Mucosa of stomach (tissue), 1 donor: ENCODE results near the gene CDH2.

Experiments used
- H3K27me3 ChIP-seq: one replicate; pipeline ENCODE4 v1.7.0; 2013; ENCODE audit warnings: mild to moderate bottlenecking, low read length; ENCODE audit not compliant: control insufficient read depth, insufficient read depth
- H3K36me3 ChIP-seq: one replicate; pipeline ENCODE4 v1.7.0; 2013; ENCODE audit warnings: low read length; ENCODE audit not compliant: control insufficient read depth, insufficient read depth
- H3K4me1 ChIP-seq: one replicate; pipeline ENCODE4 v1.7.0; 2013; ENCODE audit warnings: mild to moderate bottlenecking, low read length; ENCODE audit not compliant: control insufficient read depth, insufficient read depth
- H3K4me3 ChIP-seq: one replicate; pipeline ENCODE4 v1.7.0; 2013; ENCODE audit warnings: low read length
- H3K9ac ChIP-seq: one replicate; pipeline ENCODE4 v1.7.0; 2013; ENCODE audit warnings: mild to moderate bottlenecking, low read length, moderate library complexity
- H3K9me3 ChIP-seq: one replicate; pipeline ENCODE4 v1.7.0; 2013; ENCODE audit warnings: mild to moderate bottlenecking, low read length, moderate library complexity; ENCODE audit not compliant: control insufficient read depth
- donor health status: Pancreatic carcinoma.

The CDH2 gene

DNA sequence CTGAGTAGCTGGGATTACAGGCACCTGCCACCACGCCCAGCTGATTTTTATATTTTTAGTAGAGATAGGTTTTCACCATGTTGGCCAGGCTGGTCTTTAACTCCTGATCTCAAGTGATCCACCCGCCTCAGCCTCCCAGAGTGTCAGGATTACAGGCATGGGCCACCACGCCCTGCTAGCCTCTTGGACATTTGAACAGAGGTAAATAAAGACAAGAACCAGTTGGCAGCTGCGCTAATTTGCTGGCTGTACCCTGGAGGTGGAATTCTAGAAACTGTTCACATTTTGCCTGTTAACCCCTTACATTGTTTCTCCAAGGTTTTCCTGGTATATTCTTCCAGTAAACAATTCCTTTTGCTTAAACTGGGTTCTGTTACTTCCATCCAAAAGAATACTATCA lies 132.9 kb downstream of the CDH2 start:
- Histone ChIP-seq H3K9me3 (no peaks in the 10 kb centered on the region), H3K27me3 (no peaks in the 10 kb centered on the region), H3K4me1 (no peaks in the 10 kb centered on the region), H3K36me3 (no peaks in the 10 kb centered on the region), H3K4me3 (no peak overlapping the region), H3K9ac (no peak overlapping the region)

DNA sequence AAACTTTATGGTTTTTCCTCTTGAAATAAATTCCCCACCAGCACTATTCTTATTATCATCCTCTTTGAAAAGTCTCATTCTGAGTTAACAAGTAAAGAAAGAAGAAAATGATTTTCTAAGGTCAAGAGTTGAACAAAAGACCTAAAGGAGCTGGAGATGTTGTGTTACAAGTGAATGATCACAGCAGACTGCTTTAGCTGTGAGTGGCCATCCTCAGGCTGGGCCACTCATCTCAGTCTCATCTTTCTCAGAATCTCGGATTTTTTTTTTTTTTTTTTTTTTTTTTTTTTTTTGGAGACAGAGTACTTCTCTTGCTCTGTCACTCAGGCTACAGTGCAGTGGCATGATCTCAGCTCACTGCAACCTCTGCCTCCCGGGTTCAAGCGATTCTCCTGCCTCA lies 133.3 kb downstream of the CDH2 start:
- no peak overlapping the region for H3K4me3 ChIP-seq
- H3K9me3 ChIP-seq: no peaks in the 10 kb centered on the region
- no peak overlapping the region for H3K9ac ChIP-seq
- H3K27me3 ChIP-seq: no peaks in the 10 kb centered on the region
- no peaks in the 10 kb centered on the region for H3K4me1 ChIP-seq
- H3K36me3 ChIP-seq: no peaks in the 10 kb centered on the region

DNA sequence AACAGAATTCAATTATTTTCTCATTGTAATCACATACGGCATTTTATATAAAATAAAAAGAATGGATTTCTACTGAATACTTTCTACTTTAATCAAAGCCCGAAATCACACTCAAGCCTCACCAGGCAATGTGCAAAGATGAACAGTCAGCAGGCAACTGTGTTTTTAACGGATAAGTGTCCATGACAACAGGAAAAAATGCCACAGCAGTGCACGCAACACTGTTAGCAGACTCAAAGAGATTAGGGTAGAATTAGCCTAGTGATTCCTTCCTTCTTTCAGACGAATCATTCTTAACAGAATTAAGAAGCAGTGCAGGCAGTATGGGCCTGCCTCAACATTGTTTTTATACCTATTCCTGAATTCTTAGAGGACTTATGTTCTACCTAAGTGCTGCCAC lies 135.6 kb downstream of the CDH2 start:
- H3K4me1 ChIP-seq: no peaks in the 10 kb centered on the region
- H3K36me3 ChIP-seq: no peaks in the 10 kb centered on the region
- H3K9ac ChIP-seq: no peak overlapping the region
- no peaks in the 10 kb centered on the region for H3K9me3 ChIP-seq
- no peaks in the 10 kb centered on the region for H3K27me3 ChIP-seq
- no peak overlapping the region for H3K4me3 ChIP-seq

DNA sequence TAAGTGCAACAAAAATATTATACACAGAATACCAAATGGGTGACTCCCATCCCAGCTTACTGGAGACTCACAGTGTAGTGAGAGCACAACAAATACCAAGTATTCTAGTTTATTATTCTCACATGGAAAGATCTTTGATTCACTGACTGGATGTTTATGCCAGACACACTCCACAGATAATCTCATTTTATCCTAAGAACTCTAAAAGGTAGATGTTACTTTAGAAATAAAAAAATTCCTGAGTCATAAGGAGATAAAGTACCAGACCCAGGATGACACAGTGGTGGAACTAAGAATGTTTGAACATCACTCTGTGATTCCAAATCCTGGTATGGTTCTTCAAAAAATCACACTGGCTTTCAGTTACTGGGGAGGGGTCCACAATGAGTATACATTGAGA lies 136.2 kb downstream of the CDH2 start:
- H3K27me3 ChIP-seq: no peaks in the 10 kb centered on the region
- H3K36me3 ChIP-seq: no peaks in the 10 kb centered on the region
- H3K9me3 ChIP-seq: no peaks in the 10 kb centered on the region
- no peak overlapping the region for H3K4me3 ChIP-seq
- H3K9ac ChIP-seq: no peak overlapping the region
- H3K4me1 ChIP-seq: no peaks in the 10 kb centered on the region

DNA sequence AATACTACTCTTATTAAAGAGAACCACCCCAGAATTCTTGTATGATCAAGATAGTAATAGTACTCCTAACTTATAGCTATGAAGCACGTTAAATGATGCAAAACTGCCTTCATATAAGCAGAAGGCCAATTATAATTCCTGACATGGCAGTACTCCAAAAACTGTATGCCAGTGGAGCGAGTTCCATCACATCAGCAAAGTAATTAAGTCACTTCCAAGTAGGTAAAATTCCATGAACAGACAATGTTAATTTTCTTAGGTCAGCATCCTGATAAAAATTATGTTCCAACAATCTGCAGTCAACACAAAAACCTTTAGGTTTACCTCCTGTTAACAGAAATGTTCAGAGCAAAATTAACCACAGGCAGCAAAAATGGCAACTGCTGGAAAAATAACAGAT lies 136.7 kb downstream of the CDH2 start:
- H3K4me3 ChIP-seq: no peak overlapping the region
- no peaks in the 10 kb centered on the region for H3K9me3 ChIP-seq
- no peaks in the 10 kb centered on the region for H3K27me3 ChIP-seq
- no peak overlapping the region for H3K9ac ChIP-seq
- no peaks in the 10 kb centered on the region for H3K36me3 ChIP-seq
- H3K4me1 ChIP-seq: no peaks in the 10 kb centered on the region

DNA sequence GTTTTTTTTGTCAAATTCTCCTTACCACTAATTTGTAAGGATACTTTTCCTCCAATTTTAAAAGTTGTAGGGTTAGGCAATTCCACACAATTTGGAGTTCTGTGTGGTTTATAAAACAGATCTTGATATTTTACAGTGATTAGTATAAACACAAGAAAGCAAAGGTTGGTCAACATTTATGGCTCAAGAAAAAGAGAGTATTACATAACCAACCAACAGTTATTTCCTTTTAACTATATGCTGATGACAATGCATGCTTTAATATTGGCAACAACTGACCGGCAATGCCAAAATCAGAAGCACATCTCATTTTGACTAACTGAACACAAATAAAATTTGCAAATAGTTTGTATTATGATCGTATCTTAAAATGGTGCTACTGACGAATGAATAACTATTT lies 137.2 kb downstream of the CDH2 start:
- no peak overlapping the region for H3K4me3 ChIP-seq
- H3K9ac ChIP-seq: no peak overlapping the region
- no peaks in the 10 kb centered on the region for H3K36me3 ChIP-seq
- H3K9me3 ChIP-seq: no peaks in the 10 kb centered on the region
- no peaks in the 10 kb centered on the region for H3K27me3 ChIP-seq
- H3K4me1 ChIP-seq: no peaks in the 10 kb centered on the region

DNA sequence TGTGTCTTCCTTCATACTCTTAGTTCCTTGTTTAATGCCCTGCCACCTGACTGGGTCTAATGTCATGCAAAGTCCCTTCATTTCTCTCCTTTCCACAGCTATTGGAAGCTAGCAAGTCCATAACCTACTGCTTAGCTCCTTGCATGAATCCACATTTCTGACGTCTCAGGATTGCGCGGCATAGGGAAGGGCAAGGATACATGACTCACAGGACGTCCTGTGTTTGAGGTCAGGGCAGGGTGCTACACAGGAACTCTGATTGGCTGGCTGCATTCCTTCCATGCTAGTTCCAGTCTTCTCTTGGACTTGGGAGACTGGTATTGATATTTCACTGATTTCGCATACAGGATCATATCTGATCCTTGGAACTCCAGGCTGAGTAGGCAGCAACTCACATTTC lies 137.9 kb downstream of the CDH2 start:
- no peaks in the 10 kb centered on the region for H3K4me1 ChIP-seq
- no peak overlapping the region for H3K4me3 ChIP-seq
- H3K36me3 ChIP-seq: no peaks in the 10 kb centered on the region
- H3K9ac ChIP-seq: no peak overlapping the region
- no peaks in the 10 kb centered on the region for H3K27me3 ChIP-seq
- no peaks in the 10 kb centered on the region for H3K9me3 ChIP-seq

DNA sequence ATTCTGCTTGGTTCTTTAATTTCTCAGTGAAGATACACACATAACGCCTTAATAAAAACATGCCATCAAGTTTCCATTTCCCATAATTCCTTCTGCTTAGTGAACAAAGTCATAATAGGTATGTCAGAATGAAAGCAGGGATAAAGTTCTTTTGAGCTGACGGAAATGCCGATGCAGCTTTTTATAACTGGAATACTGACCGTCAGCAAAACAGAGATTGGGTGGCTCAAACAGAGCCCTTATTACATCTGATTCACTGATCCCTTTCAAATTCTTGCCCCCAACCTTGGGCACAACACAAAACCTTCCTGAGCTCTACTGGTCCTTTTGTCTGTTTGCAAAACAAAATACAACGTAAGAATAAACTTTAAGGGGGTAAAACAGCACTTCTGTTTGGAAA lies 140.4 kb downstream of the CDH2 start:
- no peaks in the 10 kb centered on the region for H3K9me3 ChIP-seq
- H3K4me3 ChIP-seq: no peak overlapping the region
- H3K36me3 ChIP-seq: no peaks in the 10 kb centered on the region
- H3K27me3 ChIP-seq: no peaks in the 10 kb centered on the region
- H3K9ac ChIP-seq: no peak overlapping the region
- H3K4me1 ChIP-seq: no peaks in the 10 kb centered on the region

DNA sequence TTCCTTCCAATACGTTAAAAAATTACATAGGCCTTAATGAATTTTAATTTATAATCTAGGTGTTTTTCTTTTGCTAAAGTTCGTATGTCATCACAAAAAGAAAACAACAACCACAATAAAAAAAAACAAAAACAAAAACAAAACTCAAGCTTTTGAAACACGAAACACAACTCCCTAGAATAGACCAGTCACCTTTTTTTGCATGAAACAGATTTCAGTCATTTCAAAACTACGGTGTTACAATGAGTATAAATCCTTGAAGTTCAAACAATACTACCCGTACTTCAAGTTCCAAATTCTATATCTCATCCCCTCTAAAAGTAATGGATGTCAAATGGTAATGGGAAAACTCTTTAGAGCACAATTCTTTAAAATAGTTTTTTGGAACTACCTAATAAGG lies 142.4 kb downstream of the CDH2 start:
- Histone ChIP-seq H3K4me3 (no peak overlapping the region), H3K36me3 (no peaks in the 10 kb centered on the region), H3K4me1 (no peaks in the 10 kb centered on the region), H3K9ac (no peak overlapping the region), H3K9me3 (no peaks in the 10 kb centered on the region), H3K27me3 (no peaks in the 10 kb centered on the region)

DNA sequence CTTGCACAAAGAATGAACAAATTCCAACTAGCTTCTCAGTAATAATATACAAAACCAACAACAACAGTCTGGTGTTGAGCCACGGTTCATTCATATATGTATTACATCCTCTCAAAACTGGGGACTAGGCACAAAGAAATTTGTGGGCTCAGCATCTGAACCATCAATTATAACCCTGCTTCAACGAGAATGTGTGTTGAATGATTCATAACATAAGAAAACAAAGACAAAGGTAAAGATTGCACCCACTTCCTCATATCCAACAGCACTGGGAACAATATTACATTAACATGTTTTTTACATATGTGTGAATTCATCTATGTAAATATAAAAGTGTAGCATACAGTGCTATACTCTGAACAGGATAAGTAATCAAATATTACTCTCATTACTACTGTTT lies 144.8 kb downstream of the CDH2 start:
- no peaks in the 10 kb centered on the region for H3K27me3 ChIP-seq
- H3K4me1 ChIP-seq: no peaks in the 10 kb centered on the region
- H3K36me3 ChIP-seq: no peaks in the 10 kb centered on the region
- H3K9me3 ChIP-seq: no peaks in the 10 kb centered on the region
- H3K4me3 ChIP-seq: no peak overlapping the region
- H3K9ac ChIP-seq: no peak overlapping the region

DNA sequence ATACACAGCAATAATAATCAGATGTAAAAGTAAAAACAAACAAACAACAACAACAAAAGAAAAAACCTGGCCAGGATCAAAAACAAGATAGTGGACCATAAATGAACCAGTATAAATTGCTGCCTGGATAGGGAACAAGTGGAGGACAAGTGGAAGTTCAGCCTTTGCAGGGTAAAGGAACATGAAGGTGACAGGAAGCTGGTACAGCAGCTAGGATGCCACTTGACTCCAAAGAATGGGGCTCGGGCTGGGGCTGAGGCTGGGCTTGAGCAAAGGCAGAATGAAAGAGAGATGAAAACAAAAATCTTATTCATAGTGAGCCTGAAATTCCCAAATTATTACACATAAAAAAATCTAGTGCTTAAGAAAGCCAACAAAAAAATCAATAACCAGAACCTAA lies 146.5 kb downstream of the CDH2 start:
- no peaks in the 10 kb centered on the region for H3K4me1 ChIP-seq
- H3K4me3 ChIP-seq: no peak overlapping the region
- no peaks in the 10 kb centered on the region for H3K9me3 ChIP-seq
- no peak overlapping the region for H3K9ac ChIP-seq
- no peaks in the 10 kb centered on the region for H3K36me3 ChIP-seq
- no peaks in the 10 kb centered on the region for H3K27me3 ChIP-seq

DNA sequence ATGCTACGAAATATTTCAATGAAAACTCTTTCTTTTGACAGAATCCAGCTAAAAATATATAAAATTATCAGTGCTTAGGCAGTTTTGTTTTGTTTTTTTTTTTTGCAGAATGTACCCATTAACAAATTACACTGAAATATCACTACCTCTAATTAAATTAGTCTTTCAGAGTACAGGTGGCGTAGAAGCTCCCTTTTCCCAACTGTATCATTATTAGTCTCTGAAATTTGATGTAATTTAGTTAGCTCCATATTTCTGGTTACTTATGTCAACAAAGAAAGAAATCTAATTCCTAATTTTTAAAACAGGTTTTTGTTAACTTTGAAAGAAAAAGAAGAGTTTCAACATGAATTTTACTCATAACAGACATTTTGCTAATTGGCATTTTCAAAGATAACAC lies 149.2 kb downstream of the CDH2 start:
- Histone ChIP-seq H3K36me3 (no peaks in the 10 kb centered on the region), H3K27me3 (no peaks in the 10 kb centered on the region)

DNA sequence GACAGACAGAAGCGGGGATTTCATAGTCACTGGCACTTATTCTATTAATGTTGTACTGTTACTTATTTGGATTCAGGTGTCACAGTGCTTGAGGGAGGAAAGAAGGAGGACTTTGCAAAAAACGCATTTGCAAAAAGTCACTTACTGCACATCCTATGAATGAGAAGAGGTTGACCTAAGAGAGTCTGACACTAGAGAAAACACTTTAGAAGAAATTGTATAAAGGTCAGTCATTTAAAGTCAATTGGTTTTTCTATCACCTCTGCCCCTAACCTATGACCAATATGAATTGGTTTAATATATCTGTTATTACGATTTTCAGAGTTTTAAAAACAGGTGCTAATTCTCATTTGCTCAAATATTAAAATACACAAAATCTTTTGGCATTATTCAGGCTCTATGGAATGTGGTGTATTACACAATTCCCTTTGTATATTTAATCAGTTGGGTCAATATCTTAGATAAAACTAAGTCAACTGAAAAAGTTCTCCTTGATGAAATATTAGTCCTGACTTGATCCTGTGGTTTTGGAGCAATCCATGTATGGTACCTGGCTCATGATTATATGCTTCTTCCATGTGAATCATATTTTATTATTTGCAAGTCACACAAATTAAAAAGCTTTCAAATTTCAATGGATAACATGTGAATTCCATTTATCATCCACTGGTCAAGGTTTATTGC lies 157.4 kb downstream of the CDH2 start:
- Histone ChIP-seq H3K36me3 (no peaks in the 10 kb centered on the region), H3K4me3 (no peak overlapping the region), H3K9me3 (no peaks in the 10 kb centered on the region), H3K4me1 (no peaks in the 10 kb centered on the region), H3K9ac (no peak overlapping the region), H3K27me3 (no peaks in the 10 kb centered on the region)

More for the DNA sequence above, 149.2 kb downstream of the CDH2 start:
- Histone ChIP-seq H3K9ac (no peak overlapping the region), H3K4me3 (no peak overlapping the region), H3K4me1 (no peaks in the 10 kb centered on the region), H3K9me3 (no peaks in the 10 kb centered on the region)
